GM12892 (cell line): ENCODE measurements around the gene WWP2.
"Not testable (repeated sequence)": the region's sequence is repeated elsewhere in the genome, so short reads cannot be mapped to it uniquely, and the experiment has no call there.

Experiments used
- DNase-seq: peaks from one replicate; pipeline ENCODE4 v3.0.0; 2011; ENCODE audit not compliant: insufficient read length
- FAIRE-seq: peaks from 2 replicates; lab custom pipeline; 2011; peaks lifted over from hg19 to GRCh38; lab: Jason Lieb, UNC
- POLR2A ChIP-seq: IDR thresholded peaks from 2 replicates; pipeline ENCODE4 v1.6.1; 2011; ENCODE audit warnings: low read depth, low read length, control low read depth
- POLR2AphosphoS5 ChIP-seq: IDR thresholded peaks from 2 replicates; pipeline ENCODE4 v1.6.1; 2011; ENCODE audit warnings: low read depth, low read length, control low read depth
- TAF1 ChIP-seq: IDR thresholded peaks from 2 replicates; pipeline ENCODE4 v1.6.1; 2011; ENCODE audit warnings: low read depth, mild to moderate bottlenecking, control low read depth, low read length, borderline replicate concordance

Gene WWP2

DNA sequence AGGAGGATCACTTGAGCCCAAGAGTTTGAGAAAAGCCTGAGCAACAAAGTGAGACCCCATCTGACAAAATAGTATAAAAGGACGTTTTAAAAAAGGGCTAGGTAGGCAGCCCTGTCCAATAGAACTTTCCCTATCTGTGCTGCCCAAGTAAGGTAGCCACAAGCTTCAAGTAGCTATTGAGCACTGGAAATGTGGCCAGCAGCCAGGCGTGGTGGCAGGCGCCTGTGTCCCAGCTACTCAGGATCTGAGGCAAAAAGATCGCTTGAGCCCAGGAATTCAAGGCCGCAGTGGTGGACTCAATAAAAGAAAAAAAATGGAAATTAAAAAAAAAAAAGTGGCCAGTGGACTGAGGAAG, 34.2 kb upstream of the WWP2 start:
- DNase-seq (no peak), FAIRE-seq (no peak)
- no peak for TF ChIP-seq POLR2A
- no peak for TF ChIP-seq POLR2AphosphoS5
- no peak for TF ChIP-seq TAF1

DNA sequence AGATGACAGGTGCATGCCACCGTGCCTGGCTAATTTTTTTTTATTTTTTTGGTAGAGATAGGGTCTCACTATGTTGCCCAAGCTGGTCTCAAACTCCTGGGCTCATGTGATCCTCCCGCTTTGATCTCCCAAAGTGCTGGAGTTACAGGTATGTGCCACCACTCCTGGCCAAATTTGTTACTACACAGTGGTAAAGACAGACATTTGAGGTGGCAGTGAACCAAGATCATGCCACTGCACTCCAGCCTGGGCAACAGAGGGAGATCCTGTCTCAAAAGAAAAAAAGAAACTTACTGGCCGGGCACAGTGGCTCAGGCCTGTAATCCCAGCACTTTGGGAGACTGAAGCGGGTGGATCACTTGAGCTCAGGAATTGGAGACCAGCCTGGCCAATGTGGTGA, 33.1 kb upstream of the WWP2 start:
- FAIRE-seq: not testable (repeated sequence)

GRCh38 chr16:69731280-69731679, 30.9 kb upstream of the WWP2 start:
- not testable (repeated sequence) for DNase-seq, FAIRE-seq

More for the DNA sequence above, 33.1 kb upstream of the WWP2 start:
- DNase-seq: not testable (repeated sequence)

GRCh38 chr16:69732101-69732500, 30.0 kb upstream of the WWP2 start:
- TF ChIP-seq TAF1 (no peak), POLR2A (no peak), POLR2AphosphoS5 (no peak)
- no peak for DNase-seq
- FAIRE-seq: no peak

- no peak for DNase-seq
- TF ChIP-seq POLR2A: no peak
- FAIRE-seq: no peak
Measured at GRCh38 chr16:69741519-69741918, 20.6 kb upstream of the WWP2 start.

DNA sequence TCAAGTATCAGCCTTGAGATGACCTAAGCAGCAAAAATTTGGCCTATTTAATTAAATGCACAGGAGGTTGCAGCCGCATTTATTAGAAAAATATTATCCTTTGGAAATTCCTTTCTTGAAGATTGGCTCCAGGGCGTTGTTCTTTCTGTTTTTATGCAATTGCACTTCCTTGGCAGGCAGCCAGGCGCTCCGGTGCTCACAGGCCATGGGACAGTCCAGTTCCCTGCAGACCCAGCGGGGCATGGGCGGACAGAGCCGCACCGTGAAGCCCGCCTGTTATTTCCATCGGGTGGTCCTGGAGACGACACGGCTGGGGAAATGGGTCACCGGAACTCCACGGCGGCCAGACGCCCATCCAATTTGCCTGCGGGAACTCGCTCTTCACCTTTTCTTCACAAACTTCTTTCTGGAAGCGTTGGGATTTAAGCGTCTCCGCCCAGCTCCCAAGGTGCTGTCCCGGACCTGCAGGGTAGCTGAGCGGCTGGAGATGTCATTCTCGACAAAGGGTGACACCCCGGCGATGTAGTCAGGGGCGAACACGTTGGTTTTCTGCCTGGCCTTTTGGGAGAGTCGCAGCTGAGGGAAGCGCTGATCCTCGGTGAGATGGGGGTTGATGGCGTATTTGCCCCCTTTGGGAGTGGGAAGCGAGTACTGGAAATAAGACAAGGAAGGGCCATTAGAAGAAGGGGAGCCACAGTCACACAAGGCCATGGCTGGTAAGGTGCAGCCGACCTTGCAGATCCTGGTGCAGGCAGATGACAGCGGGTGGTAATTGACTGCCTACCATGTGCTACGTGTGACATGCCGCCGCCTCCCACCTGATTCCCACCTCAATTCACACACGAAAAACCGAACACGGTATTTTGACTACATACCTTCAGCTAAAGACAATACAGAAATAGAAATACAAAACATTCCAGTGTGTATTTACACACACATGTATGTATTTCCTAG, 19.9 kb upstream of the WWP2 start:
- TF ChIP-seq TAF1 (no peak), POLR2A (no peak), POLR2AphosphoS5 (no peak)
- DNase-seq: no peak
- FAIRE-seq: no peak

- TF ChIP-seq POLR2A (no peak), TAF1 (no peak), POLR2AphosphoS5 (no peak)
- DNase-seq (no peak), FAIRE-seq (no peak)
Measured at GRCh38 chr16:69744363-69745231, 17.5 kb upstream of the WWP2 start.

GRCh38 chr16:69745232-69745612, 16.9 kb upstream of the WWP2 start:
- FAIRE-seq (no peak), DNase-seq (no peak)
- TF ChIP-seq POLR2A (no peak; the same call in 1 of the 2 replicates), TAF1 (no peak), POLR2AphosphoS5 (peak; percentile 68; the same call in 1 of the 2 replicates)

GRCh38 chr16:69745959-69746358, 16.2 kb upstream of the WWP2 start:
- FAIRE-seq (no peak), DNase-seq (no peak)
- TF ChIP-seq POLR2AphosphoS5: no peak
- TF ChIP-seq POLR2A: no peak
- TF ChIP-seq TAF1: no peak

DNA sequence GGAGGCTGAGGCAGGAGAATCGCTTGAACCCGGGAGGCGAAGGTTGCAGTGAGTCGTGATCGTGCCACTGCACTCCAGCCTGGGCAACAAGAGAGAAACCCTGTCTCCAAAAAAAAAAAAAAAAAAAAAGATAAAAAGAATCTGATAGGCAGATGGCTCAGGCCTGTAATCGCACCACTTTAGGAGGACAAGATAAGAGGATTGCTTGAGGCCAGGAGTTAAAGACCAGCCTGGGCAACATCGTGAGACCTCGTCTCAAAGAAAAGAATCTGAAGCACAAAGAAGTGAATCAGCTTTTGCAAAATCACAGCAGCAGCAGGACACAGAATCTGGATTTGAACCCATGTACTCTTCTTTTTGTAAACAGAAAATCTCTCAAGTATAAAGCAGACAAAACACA, 15.0 kb upstream of the WWP2 start:
- DNase-seq (no peak), FAIRE-seq (no peak)
- no peak for TF ChIP-seq POLR2A
- TF ChIP-seq TAF1: no peak
- no peak for TF ChIP-seq POLR2AphosphoS5

GRCh38 chr16:69748694-69749345, 13.3 kb upstream of the WWP2 start:
- DNase-seq (no peak), FAIRE-seq (no peak)
- no peak for TF ChIP-seq POLR2A
- no peak for TF ChIP-seq TAF1
- TF ChIP-seq POLR2AphosphoS5: 0 out of 2 replicates have a peak, but pooled peaks have one; percentile 21

GRCh38 chr16:69754143-69754468, 8.0 kb upstream of the WWP2 start:
- FAIRE-seq (no peak), DNase-seq (no peak)
- TF ChIP-seq POLR2AphosphoS5 (no peak), TAF1 (0 out of 2 replicates have a peak, but pooled peaks have one; percentile 19), POLR2A (no peak)
